GM18867 (cell line): Measurements from ENCODE around the gene NELL2.
"Not testable (repeated sequence)": the region's sequence is repeated elsewhere in the genome, so short reads cannot be mapped to it uniquely, and the experiment has no call there.

Source experiments
- ATAC-seq: cut with Tn5 transposase; IDR thresholded peaks from one replicate; pipeline ENCODE4 v1.9.1; 2021; ENCODE audit warnings: mild to moderate bottlenecking, moderate library complexity; ENCODE audit not compliant: unreplicated experiment

The NELL2 gene

GRCh38 chr12:44780221-44780790 lies 95.8 kb downstream of the NELL2 start:
- ATAC-seq: no peak

GRCh38 chr12:44779766-44780165 lies 96.3 kb downstream of the NELL2 start:
- no peak for ATAC-seq

DNA sequence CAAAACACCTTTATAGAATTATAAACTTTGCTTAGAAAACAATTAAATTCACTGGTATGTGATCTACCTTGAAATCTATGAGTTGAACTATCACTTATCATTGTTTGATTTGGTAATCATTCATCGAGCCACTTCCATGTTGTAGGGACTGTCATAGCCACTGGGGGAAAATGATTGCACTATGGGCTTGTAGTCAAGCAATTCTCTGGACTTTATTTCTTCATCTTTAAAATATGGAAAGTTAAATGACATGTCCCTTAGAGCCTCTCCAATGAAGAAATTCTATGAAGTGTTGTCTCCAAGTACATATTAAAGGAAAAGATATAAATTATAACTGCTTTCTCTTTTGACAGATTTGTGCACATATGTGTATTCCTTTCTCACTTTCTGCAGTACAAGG lies 97.3 kb downstream of the NELL2 start:
- no peak for ATAC-seq

DNA sequence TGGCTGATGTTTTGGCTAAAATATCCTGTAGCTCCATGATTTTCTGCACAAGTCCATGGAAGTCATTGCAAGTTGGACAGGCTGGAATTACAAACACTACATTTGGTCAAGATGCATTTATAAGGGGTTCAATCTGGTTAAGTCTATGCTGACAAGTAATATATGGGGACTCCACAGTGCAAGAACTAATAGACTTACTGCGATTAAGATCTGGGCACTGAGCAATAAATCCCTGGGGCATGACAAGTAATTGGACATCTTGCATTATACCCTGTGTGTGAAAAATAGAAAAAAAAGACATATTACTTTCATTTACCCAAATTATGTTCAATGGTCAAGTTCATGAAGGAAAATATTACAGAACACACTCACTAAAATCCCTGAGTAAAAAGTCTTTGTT lies 99.1 kb downstream of the NELL2 start:
- no peak for ATAC-seq

GRCh38 chr12:44775901-44776300 lies 100.2 kb downstream of the NELL2 start:
- ATAC-seq: no peak

DNA sequence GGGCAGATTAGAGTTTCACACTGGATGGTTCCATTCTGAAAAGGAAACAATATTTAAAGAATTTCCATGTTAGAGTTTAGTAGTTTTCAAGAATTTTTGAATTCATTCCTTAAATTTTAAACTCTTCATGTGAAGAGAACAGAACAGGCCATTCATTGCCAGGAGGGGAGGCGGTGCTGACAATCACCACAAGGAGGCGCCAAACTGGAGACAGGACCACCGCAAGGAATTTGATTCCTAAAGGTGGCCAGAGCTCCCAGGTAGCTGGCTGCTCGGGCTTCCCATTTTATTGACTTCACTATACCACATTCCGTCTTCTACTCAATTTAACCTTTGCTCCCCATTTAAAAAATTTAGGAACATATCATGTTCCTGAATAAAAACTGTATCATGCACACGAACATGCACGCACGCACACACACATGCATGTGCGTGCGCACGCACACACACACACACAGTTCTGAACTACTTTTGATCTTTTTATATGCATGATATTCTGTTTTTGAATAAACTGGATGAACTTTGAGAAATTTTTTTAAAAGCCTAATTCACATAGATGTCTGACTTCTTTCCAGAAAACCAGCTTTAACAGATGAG lies 101.2 kb downstream of the NELL2 start:
- ATAC-seq: peak; percentile 66

- ATAC-seq: no peak
Observed at GRCh38 chr12:44771485-44772021, 104.6 kb downstream of the NELL2 start.

DNA sequence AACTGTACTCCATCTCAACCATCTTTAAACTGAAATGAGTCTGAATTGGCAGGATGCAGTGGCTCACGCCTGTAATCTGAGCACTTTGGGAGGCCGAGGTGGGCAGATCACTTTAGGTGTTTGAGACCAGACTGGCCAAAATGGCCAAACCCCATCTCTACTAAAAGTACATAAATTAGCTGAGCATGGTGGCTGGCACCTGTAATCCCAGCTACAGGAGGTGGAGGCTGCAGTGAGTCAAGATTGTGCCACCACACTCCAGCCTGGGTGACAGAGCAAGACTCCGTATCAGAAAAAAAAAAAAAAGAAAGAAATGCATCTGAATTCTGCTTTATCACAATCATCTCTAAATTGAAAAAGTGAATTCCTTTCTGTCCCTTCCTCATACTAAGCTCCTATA lies 110.3 kb downstream of the NELL2 start:
- ATAC-seq: no peak

- ATAC-seq: no peak
Observed at GRCh38 chr12:44763021-44763420, 113.1 kb downstream of the NELL2 start.

GRCh38 chr12:44759289-44759688 lies 116.8 kb downstream of the NELL2 start:
- ATAC-seq: no peak

DNA sequence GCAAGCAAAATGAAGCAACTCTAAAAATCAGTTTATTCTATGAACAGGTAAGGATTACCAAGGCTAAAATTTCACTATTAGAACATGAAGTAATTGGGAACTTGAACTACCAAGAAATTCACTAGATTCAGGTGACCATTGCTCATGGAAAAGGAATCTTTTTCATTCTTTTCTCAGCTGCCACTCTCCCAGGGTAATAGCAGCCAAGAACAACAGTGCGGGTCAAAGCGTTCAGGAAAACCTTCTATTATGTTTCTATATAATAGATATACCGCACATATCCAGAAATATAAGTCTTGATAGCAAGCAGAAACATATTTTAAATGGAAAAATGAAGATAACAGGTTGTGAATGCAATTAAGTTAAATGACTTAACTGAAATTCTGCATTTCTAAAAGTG lies 125.6 kb downstream of the NELL2 start:
- ATAC-seq: no peak

DNA sequence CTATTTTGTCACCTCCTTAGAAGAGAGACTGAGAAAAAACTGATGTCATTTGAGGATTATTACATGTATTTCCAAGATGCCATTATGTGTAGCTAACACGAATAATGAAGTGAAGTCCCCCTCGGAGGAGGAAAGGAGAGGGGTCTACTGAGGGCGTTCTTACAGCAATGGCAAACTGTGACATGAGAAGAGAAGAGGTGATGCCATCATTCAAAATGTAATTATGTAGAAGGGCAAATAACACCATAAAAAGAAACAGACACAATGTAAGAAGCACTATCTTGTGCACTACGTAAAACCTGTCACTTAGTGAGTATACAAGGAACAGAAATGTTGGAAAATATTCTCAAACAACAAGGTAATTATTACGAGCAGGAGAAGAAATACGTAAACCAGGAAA lies 126.5 kb downstream of the NELL2 start:
- no peak for ATAC-seq

DNA sequence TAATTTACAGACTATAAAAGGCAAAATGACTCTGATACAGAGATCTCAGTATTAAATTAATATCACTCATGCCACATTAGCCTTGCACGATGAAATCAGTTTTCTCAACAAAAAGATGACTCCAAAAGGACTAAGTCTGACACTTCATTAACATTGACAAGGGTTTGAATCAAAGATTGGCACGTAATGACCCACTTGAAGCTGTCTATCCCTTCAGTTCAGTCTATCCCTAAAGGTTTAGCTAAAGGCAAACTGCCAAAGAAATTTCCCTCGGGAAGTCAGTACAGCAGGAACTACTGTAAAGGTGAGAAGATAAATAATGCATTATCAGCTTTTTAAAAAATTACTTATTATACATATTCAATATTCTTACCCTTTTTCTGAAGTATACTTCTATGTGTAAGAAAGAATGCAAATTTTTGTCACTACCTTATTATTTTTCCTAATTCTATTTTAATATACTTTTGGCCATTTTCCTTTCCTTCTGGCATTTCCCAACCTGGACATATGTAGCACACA lies 127.1 kb downstream of the NELL2 start:
- no peak for ATAC-seq

GRCh38 chr12:44741292-44741980 lies 134.7 kb downstream of the NELL2 start:
- not testable (repeated sequence) for ATAC-seq

DNA sequence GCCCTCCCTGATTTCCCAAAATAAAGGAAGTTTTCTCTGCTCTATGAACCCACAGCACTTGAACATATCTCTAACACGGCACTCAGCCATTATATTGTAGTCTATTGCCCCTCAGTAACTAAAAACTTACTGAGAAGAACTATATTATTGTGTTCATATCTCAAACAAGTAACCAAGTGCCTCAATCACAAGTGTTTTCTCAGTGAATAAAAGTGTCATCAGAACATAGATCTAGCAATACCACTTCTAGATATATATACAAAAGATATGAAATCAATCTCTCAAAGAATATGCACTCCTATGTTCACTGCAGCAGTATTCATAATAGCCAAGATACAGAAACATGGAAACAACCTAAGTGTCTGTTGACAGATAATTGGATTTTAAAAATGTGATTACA lies 138.1 kb downstream of the NELL2 start:
- ATAC-seq: no peak

GRCh38 chr12:44728566-44728965 lies 147.5 kb downstream of the NELL2 start:
- no peak for ATAC-seq

DNA sequence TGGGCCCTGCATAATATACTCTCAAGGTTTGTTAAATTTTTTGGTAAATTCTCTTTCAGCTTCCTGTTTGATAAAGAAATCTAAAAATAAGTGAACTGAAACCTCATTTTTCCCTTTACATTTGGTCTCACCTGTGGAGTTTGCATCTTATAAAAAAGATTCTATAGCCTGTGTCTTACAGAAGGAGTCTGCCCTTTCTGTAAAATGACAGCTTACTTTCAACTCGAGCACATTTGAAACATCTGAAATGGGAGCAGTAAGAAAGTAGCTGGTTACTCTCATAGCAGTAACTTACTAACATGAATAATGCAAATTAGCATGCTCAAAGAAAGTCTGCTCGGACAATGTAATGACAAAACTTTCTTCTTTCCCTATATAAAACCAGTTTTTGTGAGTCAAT lies 155.8 kb downstream of the NELL2 start:
- ATAC-seq: no peak

DNA sequence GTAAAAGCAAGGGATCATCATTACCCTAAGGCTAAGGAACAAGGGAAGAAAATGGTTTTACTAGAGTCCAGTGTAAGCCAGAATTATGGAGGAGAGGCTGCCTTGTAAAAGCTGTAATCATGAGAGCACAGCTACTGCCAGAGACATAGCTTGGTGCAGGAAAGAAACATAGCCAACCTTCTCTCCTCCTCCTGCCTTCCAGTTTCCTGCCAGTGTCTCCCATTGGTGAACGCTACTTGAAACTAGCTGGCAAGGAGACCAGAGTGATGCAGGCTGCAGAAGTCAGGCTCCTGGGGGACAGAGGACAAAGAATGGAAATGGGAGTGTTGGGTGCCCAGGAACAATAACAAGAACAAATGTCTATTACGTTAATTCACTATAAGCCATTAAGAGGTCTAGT lies 158.5 kb downstream of the NELL2 start:
- ATAC-seq: no peak

DNA sequence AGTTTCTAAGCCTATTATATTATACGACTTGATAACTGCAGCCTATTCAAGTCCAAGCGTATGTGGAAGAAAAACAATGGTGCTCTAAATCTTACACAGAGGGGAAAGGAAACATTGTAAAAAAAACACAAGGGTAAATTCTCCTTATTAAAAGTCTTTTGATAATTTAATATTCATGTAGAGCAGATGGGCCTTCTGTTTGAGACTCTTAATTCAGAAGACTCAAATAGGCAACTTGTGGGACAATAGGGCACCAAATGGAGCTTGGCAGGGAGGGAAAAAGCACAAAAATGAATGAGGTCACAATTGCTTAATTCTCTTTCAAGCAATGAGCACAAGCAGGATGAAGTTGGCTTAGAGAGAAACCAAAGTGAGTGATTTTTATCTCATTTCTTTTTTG lies 159.4 kb downstream of the NELL2 start:
- ATAC-seq: no peak

GRCh38 chr12:44711736-44712135 lies 164.4 kb downstream of the NELL2 start:
- ATAC-seq: no peak

GRCh38 chr12:44709166-44709565 lies 166.9 kb downstream of the NELL2 start:
- ATAC-seq: no peak

DNA sequence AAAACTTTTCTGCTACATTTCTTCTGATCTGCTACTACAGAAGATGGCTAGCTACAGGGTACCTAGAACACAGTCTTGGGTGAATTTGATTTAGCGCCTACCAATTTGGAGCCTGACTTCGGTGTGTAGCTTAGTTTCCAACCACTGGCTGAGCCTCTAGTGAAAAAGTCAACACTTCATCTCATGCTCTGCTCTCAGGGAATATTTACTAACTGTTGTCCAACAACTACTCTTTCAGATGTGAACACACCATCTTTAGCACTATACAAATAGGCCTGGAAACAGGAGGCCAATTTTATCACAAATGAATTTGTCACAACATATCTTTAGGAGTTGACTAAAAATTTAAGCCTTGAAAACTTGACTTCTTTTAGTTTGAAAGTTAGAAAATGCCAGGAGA lies 167.9 kb downstream of the NELL2 start:
- ATAC-seq: no peak
